PFSK-1 (cell line): ENCODE data around the gene TRIM9.

Experiments used
- POLR2AphosphoS5 ChIP-seq: IDR thresholded peaks from 2 replicates; pipeline ENCODE4 v1.6.1; 2012; ENCODE audit warnings: low read depth, mild to moderate bottlenecking, control low read depth, low read length, moderate library complexity
- SIN3A ChIP-seq: IDR thresholded peaks from 2 replicates; pipeline ENCODE4 v1.6.1; 2012; ENCODE audit warnings: mild to moderate bottlenecking, low read length, moderate library complexity, borderline replicate concordance; ENCODE audit not compliant: insufficient read depth
- TAF1 ChIP-seq: IDR thresholded peaks from 2 replicates; pipeline ENCODE4 v1.6.1; 2012; ENCODE audit warnings: low read length, control low read depth, borderline replicate concordance; ENCODE audit not compliant: insufficient read depth
- TF ChIP-seq, protein P1 (sequence below), 2 experiments: IDR thresholded peaks; 2 replicates each; pipeline versions ENCODE4 v1.6.1 to v1.8.0; 2011 to 2012; ENCODE audit warnings: low read depth in 2 of 2, low read length in 2 of 2, control low read depth in 1 of 2, inconsistent platforms in 1 of 2, mild to moderate bottlenecking in 1 of 2, moderate library complexity in 1 of 2; ENCODE audit not compliant: insufficient read depth in 1 of 2

DNA sequence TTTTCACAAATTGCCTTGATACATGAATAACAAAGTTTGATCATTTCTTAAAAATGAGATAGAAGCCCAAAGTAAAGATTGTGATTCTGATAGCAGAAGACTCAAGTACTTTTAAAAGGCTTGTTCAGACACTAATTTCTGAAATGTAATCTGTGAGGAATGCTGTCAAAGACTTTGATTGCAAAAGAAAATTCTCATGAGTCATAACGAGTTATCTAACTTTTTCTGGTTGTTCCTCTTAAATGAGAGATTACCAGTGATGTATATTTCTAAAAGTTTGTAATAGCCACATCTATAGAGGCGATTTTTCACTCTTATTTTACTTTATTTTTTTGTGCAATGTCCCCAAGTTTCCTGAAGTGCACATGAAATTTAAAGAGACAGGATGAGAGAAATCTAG lies 157.6 kb downstream of the TRIM9 start:
- TF ChIP-seq, protein P1, sequence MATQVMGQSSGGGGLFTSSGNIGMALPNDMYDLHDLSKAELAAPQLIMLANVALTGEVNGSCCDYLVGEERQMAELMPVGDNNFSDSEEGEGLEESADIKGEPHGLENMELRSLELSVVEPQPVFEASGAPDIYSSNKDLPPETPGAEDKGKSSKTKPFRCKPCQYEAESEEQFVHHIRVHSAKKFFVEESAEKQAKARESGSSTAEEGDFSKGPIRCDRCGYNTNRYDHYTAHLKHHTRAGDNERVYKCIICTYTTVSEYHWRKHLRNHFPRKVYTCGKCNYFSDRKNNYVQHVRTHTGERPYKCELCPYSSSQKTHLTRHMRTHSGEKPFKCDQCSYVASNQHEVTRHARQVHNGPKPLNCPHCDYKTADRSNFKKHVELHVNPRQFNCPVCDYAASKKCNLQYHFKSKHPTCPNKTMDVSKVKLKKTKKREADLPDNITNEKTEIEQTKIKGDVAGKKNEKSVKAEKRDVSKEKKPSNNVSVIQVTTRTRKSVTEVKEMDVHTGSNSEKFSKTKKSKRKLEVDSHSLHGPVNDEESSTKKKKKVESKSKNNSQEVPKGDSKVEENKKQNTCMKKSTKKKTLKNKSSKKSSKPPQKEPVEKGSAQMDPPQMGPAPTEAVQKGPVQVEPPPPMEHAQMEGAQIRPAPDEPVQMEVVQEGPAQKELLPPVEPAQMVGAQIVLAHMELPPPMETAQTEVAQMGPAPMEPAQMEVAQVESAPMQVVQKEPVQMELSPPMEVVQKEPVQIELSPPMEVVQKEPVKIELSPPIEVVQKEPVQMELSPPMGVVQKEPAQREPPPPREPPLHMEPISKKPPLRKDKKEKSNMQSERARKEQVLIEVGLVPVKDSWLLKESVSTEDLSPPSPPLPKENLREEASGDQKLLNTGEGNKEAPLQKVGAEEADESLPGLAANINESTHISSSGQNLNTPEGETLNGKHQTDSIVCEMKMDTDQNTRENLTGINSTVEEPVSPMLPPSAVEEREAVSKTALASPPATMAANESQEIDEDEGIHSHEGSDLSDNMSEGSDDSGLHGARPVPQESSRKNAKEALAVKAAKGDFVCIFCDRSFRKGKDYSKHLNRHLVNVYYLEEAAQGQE (IDR thresholded peaks at IDR 0.05; ENCODE audit: insufficient read depth in 1 of 2, low read depth in 2 of 2, low read length in 2 of 2): no peak
- TF ChIP-seq POLR2AphosphoS5 (no peak), SIN3A (no peak), TAF1 (no peak)
